ENCODE data around the gene F8. TPM values are rescaled to one million over a fixed set of nuclear protein-coding genes. Genes with fewer than 3 reads are reported as not detected.
"Not testable (repeated sequence)": the region's sequence is repeated elsewhere in the genome, so short reads cannot be mapped to it uniquely, and the experiment has no call there.

F8 gene
- total and polyA plus RNA-seq, 12 donors, result 21.6 to 92.4 (median 37.7) TPM

DNA sequence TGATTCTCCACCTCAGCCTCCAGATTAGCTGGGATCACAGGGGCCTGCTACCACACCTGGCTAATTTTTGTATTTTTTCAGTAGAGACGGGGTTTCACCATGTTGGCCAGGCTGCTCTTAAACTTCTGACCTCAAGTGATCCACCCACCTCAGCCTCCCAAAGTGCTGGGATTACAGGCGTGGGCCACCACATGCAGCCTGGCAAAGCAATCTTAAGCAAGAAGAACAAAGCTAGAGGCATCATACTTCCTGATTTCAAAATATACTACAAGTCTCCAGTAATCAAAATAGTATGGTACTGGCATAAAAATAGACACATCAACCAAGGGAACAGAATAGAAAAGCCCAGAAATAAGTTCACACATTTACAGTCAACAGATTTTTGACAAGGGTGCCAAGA is 149.2 kb downstream of the F8 start:
- Histone ChIP-seq H3K27me3 (no peaks in the 10 kb centered on the region), H3K4me3 (no peak overlapping the region), H3K36me3 (no peaks in the 10 kb centered on the region), H3K9me3 (peaks cover 0 to 23% (median 0%) of the 10 kb centered on the region in 11 donors), H3K27ac (no peak overlapping the region), H3K4me1 (no peaks in the 10 kb centered on the region)
- intact Hi-C loops (cut with DNase I), result no loop called here
- WGBS, 2 donors, result 75 to 91% methylated on average over 2 of the region's 2 CpGs
- DNase-seq (no peak), ATAC-seq (no peak)
- TF ChIP-seq, protein P1, sequence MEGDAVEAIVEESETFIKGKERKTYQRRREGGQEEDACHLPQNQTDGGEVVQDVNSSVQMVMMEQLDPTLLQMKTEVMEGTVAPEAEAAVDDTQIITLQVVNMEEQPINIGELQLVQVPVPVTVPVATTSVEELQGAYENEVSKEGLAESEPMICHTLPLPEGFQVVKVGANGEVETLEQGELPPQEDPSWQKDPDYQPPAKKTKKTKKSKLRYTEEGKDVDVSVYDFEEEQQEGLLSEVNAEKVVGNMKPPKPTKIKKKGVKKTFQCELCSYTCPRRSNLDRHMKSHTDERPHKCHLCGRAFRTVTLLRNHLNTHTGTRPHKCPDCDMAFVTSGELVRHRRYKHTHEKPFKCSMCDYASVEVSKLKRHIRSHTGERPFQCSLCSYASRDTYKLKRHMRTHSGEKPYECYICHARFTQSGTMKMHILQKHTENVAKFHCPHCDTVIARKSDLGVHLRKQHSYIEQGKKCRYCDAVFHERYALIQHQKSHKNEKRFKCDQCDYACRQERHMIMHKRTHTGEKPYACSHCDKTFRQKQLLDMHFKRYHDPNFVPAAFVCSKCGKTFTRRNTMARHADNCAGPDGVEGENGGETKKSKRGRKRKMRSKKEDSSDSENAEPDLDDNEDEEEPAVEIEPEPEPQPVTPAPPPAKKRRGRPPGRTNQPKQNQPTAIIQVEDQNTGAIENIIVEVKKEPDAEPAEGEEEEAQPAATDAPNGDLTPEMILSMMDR (IDR thresholded peaks at IDR 0.05), result no peak

DNA sequence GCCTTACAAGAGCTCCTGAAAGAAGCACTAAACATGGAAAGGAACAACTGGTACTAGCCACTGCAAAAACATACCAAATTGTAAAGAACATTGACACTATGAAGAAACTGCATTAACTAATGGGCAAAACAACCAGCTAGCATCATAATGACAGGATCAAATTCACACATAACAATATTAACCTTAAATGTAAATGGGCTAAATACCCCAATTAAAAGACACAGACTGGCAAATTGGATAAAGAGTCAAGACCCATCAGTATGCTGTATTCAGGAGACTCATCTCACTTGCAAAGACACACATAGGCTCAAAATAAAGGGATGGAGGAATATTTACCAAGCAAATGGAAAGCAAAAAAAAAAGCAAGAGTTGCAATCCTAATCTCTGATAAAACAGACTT is 154.0 kb downstream of the F8 start:
- H3K27ac ChIP-seq; H3K27me3 ChIP-seq; H3K4me3 ChIP-seq; DNase-seq; H3K4me1 ChIP-seq; ATAC-seq; intact Hi-C loops (cut with DNase I); H3K36me3 ChIP-seq: not testable (repeated sequence)
- H3K9me3 ChIP-seq, result peaks cover 0 to 55% (median 3%) of the 10 kb centered on the region in 11 donors

DNA sequence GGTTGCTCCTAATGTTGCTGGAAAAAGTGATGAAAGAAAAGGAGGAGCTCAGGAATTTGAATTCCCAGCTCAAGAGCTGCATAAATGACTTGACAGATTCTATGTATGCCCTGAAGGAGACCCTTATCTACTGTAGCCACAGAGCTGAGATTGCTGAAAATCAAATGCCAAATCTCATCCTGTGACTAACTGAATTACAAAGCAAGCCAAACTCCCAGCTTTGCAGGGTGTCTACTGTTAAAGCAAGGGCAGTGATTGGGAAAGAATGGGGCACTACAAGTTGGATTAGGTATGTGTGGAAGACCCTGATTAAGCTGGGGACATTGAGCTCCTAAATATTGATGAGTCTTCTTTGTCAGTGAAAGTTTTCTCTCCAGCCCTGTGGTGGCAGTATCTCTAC is 167.3 kb downstream of the F8 start:
- Histone ChIP-seq H3K9me3 (no peaks in the 10 kb centered on the region), H3K4me3 (no peak overlapping the region), H3K4me1 (no peaks in the 10 kb centered on the region), H3K27ac (no peak overlapping the region), H3K36me3 (peaks cover 0 to 66% (median 0%) of the 10 kb centered on the region in 9 donors), H3K27me3 (no peaks in the 10 kb centered on the region)
- intact Hi-C loops (cut with DNase I), result loop anchor here in 1 of 10 donors (10.0 kb wide), 1 partner anchor 50 kb away; no protein-coding TSS in a partner anchor
- DNase-seq (no peak), ATAC-seq (no peak)
- TF ChIP-seq, protein P1 (IDR thresholded peaks at IDR 0.05), result no peak

DNA sequence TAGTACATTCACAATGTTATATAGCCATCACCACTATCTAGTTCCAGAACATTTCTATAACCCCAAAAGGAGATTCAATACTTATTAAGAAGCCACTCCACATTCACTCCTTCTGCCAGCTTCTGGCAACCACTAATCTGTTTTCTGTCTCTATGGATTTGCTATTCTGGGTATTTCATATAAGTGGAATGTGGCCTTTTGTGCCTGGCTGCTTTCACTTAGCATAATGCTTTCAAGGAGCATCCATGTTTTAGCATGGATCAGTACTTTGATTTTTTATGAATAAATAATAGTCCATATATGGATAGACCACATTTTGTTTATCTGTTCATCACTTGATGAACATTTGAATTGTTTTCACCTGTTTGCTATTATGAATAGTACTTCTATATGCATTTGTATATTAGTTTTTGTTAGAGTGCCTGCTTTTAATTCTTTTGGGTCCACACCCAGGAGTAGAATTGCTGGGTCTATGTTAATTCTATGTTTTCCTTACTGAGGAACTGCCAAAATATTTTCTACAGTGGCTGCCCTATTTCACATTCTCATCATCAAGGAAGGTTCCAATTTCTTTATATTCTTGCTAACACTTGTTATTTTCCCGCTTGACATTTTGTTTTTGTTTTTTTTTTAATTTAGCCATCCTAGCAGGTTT is 171.4 kb downstream of the F8 start:
- intact Hi-C loops (cut with DNase I), result loop anchor here in 1 of 10 donors (10.0 kb wide), 1 partner anchor 54 kb away; no protein-coding TSS in a partner anchor
- Histone ChIP-seq H3K27ac (no peak overlapping the region), H3K27me3 (no peaks in the 10 kb centered on the region), H3K4me3 (no peak overlapping the region), H3K9me3 (peaks cover 0 to 3% (median 0%) of the 10 kb centered on the region in 11 donors), H3K4me1 (no peaks in the 10 kb centered on the region), H3K36me3 (peaks cover 0 to 45% (median 0%) of the 10 kb centered on the region in 9 donors)
- DNase-seq, result no peak
- 100% methylated on average over 1 of the region's 1 CpG for WGBS, 2 donors
- TF ChIP-seq, protein P1 (IDR thresholded peaks at IDR 0.05), result no peak
- no peak for ATAC-seq

DNA sequence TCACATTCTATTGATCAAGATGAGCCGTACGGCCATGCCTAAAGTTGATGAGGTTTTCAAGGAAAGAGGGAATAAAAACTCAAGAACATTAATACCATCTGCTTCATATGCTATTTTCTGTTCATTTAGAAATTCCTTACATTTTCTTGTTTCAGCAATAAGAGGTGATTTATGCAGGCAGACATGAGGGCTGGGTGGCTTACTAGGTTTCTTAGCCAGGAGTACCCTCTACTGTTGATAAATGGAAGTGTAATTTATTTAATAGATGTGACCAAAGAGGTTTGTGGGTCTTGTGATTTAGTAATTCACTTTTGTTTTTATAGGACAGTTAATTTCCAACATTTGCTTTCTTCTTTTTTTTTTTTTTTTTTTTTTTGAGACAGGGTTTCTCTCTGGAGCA is 181.7 kb downstream of the F8 start:
- TF ChIP-seq, protein P1 (IDR thresholded peaks at IDR 0.05), result peak in 7 of 9 donors; percentile 33 to 57 (median 49)
- ATAC-seq, result no peak
- intact Hi-C loops (cut with DNase I), result loop anchor here in 1 of 10 donors (10.0 kb wide), 1 partner anchor 1186 kb away; no protein-coding TSS in a partner anchor

More for the DNA sequence above, 181.7 kb downstream of the F8 start:
- WGBS, 2 donors, result 93 to 98% methylated on average over 2 of the region's 2 CpGs
- no peak for DNase-seq
- Histone ChIP-seq H3K9me3 (no peaks in the 10 kb centered on the region), H3K27ac (no peak overlapping the region), H3K36me3 (peaks cover 0 to 15% (median 0%) of the 10 kb centered on the region in 9 donors), H3K4me3 (no peak overlapping the region), H3K4me1 (no peaks in the 10 kb centered on the region), H3K27me3 (no peaks in the 10 kb centered on the region)
